Cardiac fibroblast (primary cell): Measurements from ENCODE around the gene MFSD12.

Source experiments
- DNase-seq, 2 donors: peaks; one replicate each; pipeline versions ENCODE4 v3.0.0 to v3.0.0-alpha.2; 2010; ENCODE audit warnings: low read depth in 2 of 2
- H3K4me3 ChIP-seq, 2 donors: replicated peaks in 1 of 2; 1 replicate in 1 of 2; 2 replicates in 1 of 2; pipeline ENCODE4 v1.5.1; 2011; ENCODE audit warnings: low read depth in 2 of 2, low read length in 2 of 2, mild to moderate bottlenecking in 2 of 2, moderate library complexity in 1 of 2
- TF ChIP-seq, protein P1 (sequence below): IDR thresholded peaks from one replicate; pipeline ENCODE4 v1.5.1; 2011; ENCODE audit warnings: low read depth, mild to moderate bottlenecking, low read length, inconsistent platforms

The MFSD12 gene

DNA sequence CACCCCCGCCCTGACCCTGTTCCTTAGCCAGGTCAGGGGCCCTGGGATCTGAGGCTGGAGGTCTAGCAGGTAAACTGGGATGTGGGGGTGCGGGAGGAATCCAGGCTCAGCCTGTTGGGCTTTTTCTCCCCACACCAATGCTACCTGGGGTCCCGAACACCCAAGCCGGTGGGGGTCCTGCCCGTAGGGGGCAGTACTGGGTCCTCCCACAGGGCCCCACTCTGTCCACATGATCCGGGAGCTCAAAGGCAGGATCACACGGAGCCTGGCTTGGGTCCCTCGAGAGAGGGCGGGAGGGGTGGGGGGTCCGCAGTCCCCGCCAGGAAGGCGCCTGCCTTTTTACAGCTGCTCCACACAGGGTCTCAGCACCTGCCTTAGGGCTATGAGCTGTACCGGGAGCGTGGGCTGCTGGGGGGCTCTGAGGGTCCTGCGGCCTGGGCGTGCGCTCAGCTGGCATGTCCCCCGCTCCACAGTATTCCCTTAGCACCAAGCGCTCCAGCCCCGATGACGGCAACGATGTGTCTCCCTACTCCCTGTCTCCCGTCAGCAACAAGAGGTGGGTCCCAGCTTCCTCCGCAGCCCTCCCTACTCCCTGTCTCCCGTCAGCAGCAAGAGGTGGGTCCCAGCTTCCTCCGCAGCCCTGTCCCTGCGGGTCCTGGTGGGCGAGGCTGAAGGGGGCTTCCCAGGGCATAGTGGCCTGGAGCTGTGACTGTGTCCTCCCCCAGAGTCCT is 30.7 kb downstream of the MFSD12 start:
- no peak overlapping the region for H3K4me3 ChIP-seq
- TF ChIP-seq, protein P1, sequence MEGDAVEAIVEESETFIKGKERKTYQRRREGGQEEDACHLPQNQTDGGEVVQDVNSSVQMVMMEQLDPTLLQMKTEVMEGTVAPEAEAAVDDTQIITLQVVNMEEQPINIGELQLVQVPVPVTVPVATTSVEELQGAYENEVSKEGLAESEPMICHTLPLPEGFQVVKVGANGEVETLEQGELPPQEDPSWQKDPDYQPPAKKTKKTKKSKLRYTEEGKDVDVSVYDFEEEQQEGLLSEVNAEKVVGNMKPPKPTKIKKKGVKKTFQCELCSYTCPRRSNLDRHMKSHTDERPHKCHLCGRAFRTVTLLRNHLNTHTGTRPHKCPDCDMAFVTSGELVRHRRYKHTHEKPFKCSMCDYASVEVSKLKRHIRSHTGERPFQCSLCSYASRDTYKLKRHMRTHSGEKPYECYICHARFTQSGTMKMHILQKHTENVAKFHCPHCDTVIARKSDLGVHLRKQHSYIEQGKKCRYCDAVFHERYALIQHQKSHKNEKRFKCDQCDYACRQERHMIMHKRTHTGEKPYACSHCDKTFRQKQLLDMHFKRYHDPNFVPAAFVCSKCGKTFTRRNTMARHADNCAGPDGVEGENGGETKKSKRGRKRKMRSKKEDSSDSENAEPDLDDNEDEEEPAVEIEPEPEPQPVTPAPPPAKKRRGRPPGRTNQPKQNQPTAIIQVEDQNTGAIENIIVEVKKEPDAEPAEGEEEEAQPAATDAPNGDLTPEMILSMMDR, result peak; percentile 18
- DNase-seq, result no peak

DNA sequence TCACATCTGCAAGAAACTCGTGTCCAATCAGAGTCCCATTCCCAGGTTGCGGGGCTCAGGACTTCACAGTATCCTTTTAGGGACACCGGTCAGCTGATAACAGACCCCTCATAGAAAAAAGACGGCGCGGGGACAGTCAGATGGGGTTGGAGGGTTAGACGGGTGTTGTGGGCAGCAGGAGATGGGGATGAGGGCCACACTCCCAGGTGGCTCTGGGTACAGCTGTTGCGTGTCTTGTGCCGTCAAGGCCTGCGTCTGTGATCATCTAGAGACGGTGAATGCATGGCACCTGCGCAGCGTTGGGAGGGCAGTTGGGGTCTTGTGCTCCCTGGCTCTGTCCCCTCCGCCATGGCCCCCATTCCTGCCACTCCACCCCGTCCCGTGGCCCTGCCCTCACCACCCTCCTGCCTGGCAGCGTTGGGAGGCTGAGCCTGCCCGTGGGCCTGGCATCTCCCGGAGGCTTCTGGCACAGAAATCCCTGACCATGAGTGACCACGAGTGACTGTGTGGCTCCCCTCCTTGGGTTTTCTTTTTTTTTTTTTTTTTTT is 32.4 kb downstream of the MFSD12 start:
- TF ChIP-seq, protein P1, result no peak
- no peak for DNase-seq
- no peak overlapping the region for H3K4me3 ChIP-seq

DNA sequence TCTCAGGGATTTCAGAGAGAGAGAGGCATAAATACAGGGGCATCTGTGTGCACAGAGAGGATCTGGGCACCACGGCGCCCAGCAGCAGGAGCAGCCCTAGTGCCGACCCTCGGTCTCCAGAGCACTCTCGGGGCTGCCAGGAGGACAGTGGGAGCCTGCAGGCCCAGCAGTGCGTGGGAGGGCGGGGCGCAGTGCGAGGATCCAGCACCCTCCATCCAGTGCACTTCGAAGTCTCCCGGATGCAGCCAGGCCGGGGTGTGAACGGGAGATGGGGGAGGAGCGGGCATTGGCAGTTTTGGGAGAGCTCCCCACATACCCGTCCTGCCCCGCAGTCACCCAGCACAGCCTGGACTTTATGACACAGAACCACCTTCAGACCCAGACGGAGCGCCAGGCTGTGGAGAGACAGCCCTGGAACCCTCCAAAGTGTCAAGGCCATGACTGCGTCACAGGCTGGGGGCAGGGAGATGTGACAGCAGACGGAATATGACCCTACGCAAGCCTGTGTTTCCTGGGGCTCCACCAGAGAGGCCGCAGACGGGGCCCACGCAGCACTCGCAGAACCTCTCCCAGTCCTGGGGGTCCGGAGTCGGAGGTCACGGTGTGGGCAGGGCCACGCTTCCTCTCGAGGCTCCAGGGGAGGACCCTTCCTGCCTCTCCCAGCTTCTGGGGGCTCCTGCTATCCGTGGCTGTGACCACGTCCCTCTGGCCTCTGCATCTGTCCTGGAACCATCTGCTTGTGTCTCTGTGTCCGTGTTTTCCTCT is 33.1 kb downstream of the MFSD12 start:
- TF ChIP-seq, protein P1, result no peak
- no peak for DNase-seq
- no peak overlapping the region for H3K4me3 ChIP-seq

DNA sequence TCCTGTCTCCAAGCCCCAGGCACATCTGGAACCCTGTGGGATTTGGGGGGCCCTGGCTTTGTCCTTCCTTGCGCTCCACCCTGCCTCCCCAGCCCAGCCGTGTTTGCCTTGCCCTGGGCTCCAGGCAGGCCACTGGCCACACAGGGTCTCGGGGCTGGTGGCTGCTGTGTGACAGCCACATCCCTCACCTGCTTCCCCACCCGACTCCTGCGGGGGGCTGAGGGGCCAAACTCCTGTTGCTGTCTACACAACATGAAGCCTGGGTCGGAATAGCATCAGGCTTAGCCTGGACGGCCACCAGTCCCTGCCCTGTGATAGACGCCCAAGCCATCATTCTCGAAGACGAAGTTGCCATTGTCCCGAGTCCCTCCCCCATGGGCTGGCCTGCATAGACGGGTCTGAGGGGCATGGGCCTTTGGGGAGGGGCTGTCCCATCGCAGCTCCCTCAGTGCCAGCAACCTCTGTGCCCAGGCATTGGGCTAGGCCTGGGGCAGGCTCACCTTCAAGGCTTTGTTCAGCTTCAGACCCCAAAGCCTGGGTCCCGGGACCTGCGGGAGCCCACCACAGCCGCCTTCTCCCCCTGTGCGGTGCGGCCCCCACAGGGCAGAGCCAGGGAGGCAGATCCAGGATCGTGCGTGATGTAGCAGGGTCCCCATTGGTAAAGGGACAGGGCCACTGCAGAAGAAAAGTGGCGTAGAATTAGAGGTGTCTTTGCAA is 33.9 kb downstream of the MFSD12 start:
- TF ChIP-seq, protein P1, result no peak
- no peak for DNase-seq
- no peak overlapping the region for H3K4me3 ChIP-seq

DNA sequence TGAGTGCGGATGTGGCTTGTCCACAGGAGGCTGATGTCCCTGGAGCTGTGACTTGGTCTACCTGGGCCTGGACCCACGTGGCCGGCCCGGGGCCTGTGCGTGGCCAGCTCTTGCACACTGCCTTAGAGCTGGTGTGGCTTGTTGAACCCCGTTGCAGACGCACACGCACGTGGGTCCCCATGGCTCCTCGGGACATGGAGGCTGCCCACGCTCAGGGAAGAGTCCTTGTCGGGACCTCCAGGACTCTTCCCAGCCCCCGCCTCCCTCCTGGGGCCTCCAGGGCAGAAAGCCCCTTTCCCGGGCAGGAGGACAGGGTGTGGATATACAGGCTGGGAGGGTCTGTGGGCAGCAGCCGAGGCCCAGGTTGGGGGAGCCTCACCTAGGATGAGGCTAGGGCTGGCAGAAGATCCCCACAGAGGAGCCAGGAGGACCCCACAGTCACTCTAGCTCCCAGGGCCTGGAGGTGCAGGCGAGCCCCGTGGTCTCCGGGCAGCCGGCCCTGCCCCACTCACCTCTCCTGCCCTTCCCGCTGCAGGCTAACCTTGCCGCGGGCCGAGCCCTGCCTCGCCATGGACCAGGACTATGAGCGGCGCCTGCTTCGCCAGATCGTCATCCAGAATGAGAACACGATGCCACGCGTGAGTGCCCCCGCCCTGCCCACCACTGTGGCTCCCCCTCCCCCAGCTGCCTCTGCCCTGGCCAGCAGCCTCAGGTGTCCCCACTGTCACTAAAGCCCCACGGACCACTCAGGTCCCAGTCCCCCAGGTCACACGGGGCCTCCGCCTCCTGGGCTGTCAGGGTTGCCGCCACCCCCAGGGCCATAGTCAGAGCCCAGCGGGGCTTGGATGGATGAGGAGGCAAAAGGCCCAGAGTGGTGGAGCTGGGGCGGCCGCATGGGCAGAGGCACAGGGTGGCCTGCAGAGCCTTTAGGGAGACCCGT is 34.7 kb downstream of the MFSD12 start:
- no peak overlapping the region for H3K4me3 ChIP-seq

More for the DNA sequence above, 34.7 kb downstream of the MFSD12 start:
- DNase-seq, result no peak
- TF ChIP-seq, protein P1, result no peak
